Endothelial cell of umbilical vein (primary cell): Measurements from ENCODE around the gene CDK6. TPM values are rescaled to one million over a fixed set of nuclear protein-coding genes. Genes with fewer than 3 reads are reported as not detected.

Experiments
- BruUV-seq: library from RNA; stranded (reverse); fragments of 400-500 nt; replicated peaks from 2 replicates; lab custom pipeline; 2021; lab: Mats Ljungman, UMichigan
- CTCF ChIA-PET: fragments of 300-600, 350-600 bp; sonication (Branson Sonifier 250); formaldehyde crosslinking; loops from one replicate; lab custom pipeline; 2021; ENCODE audit warnings: antibody characterized with exemption, inconsistent platforms; lab: Charles Lee
- POLR2A ChIA-PET: fragments of 300-600, 350-600 bp; sonication (Branson Sonifier 250); formaldehyde crosslinking; loops from one replicate; lab custom pipeline; 2021; ENCODE audit warnings: antibody characterized with exemption, inconsistent platforms; lab: Charles Lee
- DNase-seq: peaks from one replicate; pipeline ENCODE4 v3.0.0-alpha.2; 2011; ENCODE audit warnings: low read depth, low spot score
- FAIRE-seq: peaks from 2 replicates; lab custom pipeline; 2011; peaks lifted over from hg19 to GRCh38; lab: Jason Lieb, UNC
- H2AFZ ChIP-seq: 2 replicates; pipeline ENCODE4 v1.6.0; 2012; ENCODE audit warnings: low read depth, low read length, control low read depth, inconsistent platforms
- H3K27ac ChIP-seq: 2 replicates; pipeline ENCODE4 v1.5.1; 2011; ENCODE audit warnings: low read depth, mild to moderate bottlenecking, control low read depth, low read length, moderate library complexity; ENCODE audit not compliant: insufficient read depth
- H3K27me3 ChIP-seq, 2 experiments: 2 replicates each; pipeline versions ENCODE4 v1.6.0 to v1.6.1; 2011; ENCODE audit warnings: low read length in 2 of 2, mixed read lengths in 1 of 2; ENCODE audit not compliant: control insufficient read depth in 2 of 2, insufficient read depth in 2 of 2
- H3K36me3 ChIP-seq, 2 experiments: 2 replicates in 1 of 2; 3 replicates in 1 of 2; pipeline ENCODE4 v1.5.1; 2011; ENCODE audit warnings: low read length in 2 of 2, mild to moderate bottlenecking in 1 of 2, moderate library complexity in 1 of 2; ENCODE audit not compliant: control insufficient read depth in 2 of 2, insufficient read depth in 2 of 2; ENCODE audit errors: extremely low read depth in 1 of 2
- H3K4me1 ChIP-seq: 3 replicates; pipeline ENCODE4 v1.5.1; 2011; ENCODE audit warnings: mild to moderate bottlenecking, low read length; ENCODE audit not compliant: control insufficient read depth, insufficient read depth; ENCODE audit errors: extremely low read depth
- H3K4me2 ChIP-seq: 2 replicates; pipeline ENCODE4 v1.6.1; 2011; ENCODE audit warnings: low read length, control low read depth, mixed read lengths; ENCODE audit not compliant: insufficient read depth
- H3K4me3 ChIP-seq, 3 experiments: fragments of 200-600 bp in 1 of 3; sonication (generic), shearing (Covaris generic) in 1 of 3; replicated peaks in 1 of 3; 2 replicates each; pipeline ENCODE4 v1.5.1; 2011 to 2016; ENCODE audit warnings: control low read depth in 3 of 3, low read length in 3 of 3, mild to moderate bottlenecking in 2 of 3, inconsistent platforms in 1 of 3, low read depth in 1 of 3, moderate library complexity in 1 of 3; ENCODE audit not compliant: insufficient read depth in 1 of 3
- H3K79me2 ChIP-seq: 2 replicates; pipeline ENCODE4 v1.6.0; 2012; ENCODE audit warnings: low read length, inconsistent platforms; ENCODE audit not compliant: control insufficient read depth, insufficient read depth
- H3K9ac ChIP-seq: replicated peaks from 2 replicates; pipeline ENCODE3; 2011; ENCODE audit warnings: low read length, control low read depth; ENCODE audit not compliant: insufficient read depth; ENCODE audit errors: extremely low read depth
- H3K9me1 ChIP-seq: replicated peaks from 3 replicates; pipeline ENCODE4 v1.6.0; 2011; ENCODE audit warnings: mild to moderate bottlenecking, low read length; ENCODE audit not compliant: control insufficient read depth, insufficient read depth; ENCODE audit errors: extremely low read depth
- H3K9me3 ChIP-seq: replicated peaks from 2 replicates; pipeline ENCODE4 v1.5.1; 2012; ENCODE audit warnings: low read length, inconsistent platforms; ENCODE audit not compliant: control insufficient read depth, insufficient read depth
- H4K20me1 ChIP-seq: replicated peaks from 2 replicates; pipeline ENCODE3; 2011; ENCODE audit warnings: mild to moderate bottlenecking, low read length; ENCODE audit not compliant: control insufficient read depth, insufficient read depth; ENCODE audit errors: extremely low read depth
- CTCF ChIP-seq, 2 donors: IDR thresholded peaks; 1 replicate in 1 of 2; 2 replicates in 1 of 2; pipeline ENCODE4 v1.5.1; 2011; ENCODE audit warnings: low read length in 2 of 2, mild to moderate bottlenecking in 2 of 2, moderate library complexity in 2 of 2, control low read depth in 1 of 2, inconsistent platforms in 1 of 2, low read depth in 1 of 2; ENCODE audit not compliant: insufficient read depth in 1 of 2; ENCODE audit errors: extremely low read depth in 1 of 2
- EZH2 ChIP-seq: IDR thresholded peaks from 2 replicates; pipeline ENCODE4 v1.6.1; 2012; ENCODE audit warnings: borderline replicate concordance, low read depth, mild to moderate bottlenecking, moderate library complexity, low read length, inconsistent platforms; ENCODE audit not compliant: severe bottlenecking
- FOS ChIP-seq: IDR thresholded peaks from 2 replicates; pipeline ENCODE4 v1.6.1; 2011; ENCODE audit warnings: mild to moderate bottlenecking, low read length, moderate library complexity, borderline replicate concordance; ENCODE audit not compliant: insufficient read depth
- GATA2 ChIP-seq: IDR thresholded peaks from 2 replicates; pipeline ENCODE4 v1.7.0; 2011; ENCODE audit warnings: low read depth, mild to moderate bottlenecking, moderate library complexity, mixed read lengths, low read length; ENCODE audit not compliant: insufficient read length, insufficient read depth
- JUN ChIP-seq: IDR thresholded peaks from 2 replicates; pipeline ENCODE4 v1.6.1; 2011; ENCODE audit warnings: borderline replicate concordance, low read depth; ENCODE audit not compliant: insufficient read length, insufficient read depth
- MAX ChIP-seq: IDR thresholded peaks from 2 replicates; pipeline ENCODE4 v1.6.1; 2011; ENCODE audit not compliant: insufficient read depth, insufficient read length
- MYC ChIP-seq: IDR thresholded peaks from one replicate; pipeline ENCODE4 v1.6.1; 2011; ENCODE audit warnings: mild to moderate bottlenecking, low read depth, low read length
- POLR2A ChIP-seq: IDR thresholded peaks from 2 replicates; pipeline ENCODE4 v1.6.1; 2012; ENCODE audit warnings: low read depth, mild to moderate bottlenecking, control low read depth, low read length
- POLR2AphosphoS5 ChIP-seq: IDR thresholded peaks from 2 replicates; pipeline ENCODE4 v1.6.1; 2012; ENCODE audit warnings: low read depth, mild to moderate bottlenecking, control low read depth, low read length, moderate library complexity; ENCODE audit not compliant: insufficient read depth
- dilution Hi-C: fragments of 300-500 bp; cut with MboI; formaldehyde crosslinking; loops from one replicate; pipeline ENCODE4 v1.15.0; 2019; ENCODE audit warnings: low sequenced_read_pairs; ENCODE audit not compliant: extremely low pct_ligation_motif_present
- intact Hi-C: fragments of 100-400 bp; cut with micrococcal nuclease; formaldehyde crosslinking; loops from one replicate; pipeline ENCODE4 v1.10.0; 2022
- polyA plus RNA-seq, 4 experiments: library from polyadenylated mRNA; depleted of rRNA in 3 of 4; stranded (reverse) in 3 of 4; unstranded in 1 of 4; fragments of >200 nt; gene quantifications; 2 replicates each; pipeline versions ENCODE4 v1.2.1 to v1.2.3, GENCODE V29; 2011 to 2012; ENCODE audit warnings: missing spikeins in 1 of 4
- total RNA-seq: library from RNA; stranded (reverse); gene quantifications from 2 replicates; pipeline ENCODE4 v1.2.3, GENCODE V29; 2021

The CDK6 gene
- total and polyA plus RNA-seq, 2 donors (not counting 3 experiments of a cell fraction or from before 2014, with no cell fraction given), result 6.0 to 28.2 TPM

GRCh38 chr7:92827464-92828120 is 8.8 kb downstream of the CDK6 start:
- Histone ChIP-seq H3K9me1 (no peaks in the 10 kb centered on the region), H3K4me2 (no peak overlapping the region), H3K27ac (no peak overlapping the region), H3K27me3 (no peaks in the 10 kb centered on the region), H2AFZ (no peak overlapping the region), H4K20me1 (no peaks in the 10 kb centered on the region), H3K9me3 (no peaks in the 10 kb centered on the region), H3K79me2 (peaks cover 62% of the 10 kb centered on the region), H3K4me1 (peaks cover 21% of the 10 kb centered on the region), H3K36me3 (no peaks in the 10 kb centered on the region), H3K9ac (no peak overlapping the region), H3K4me3 (no peak overlapping the region)
- CTCF ChIA-PET, result no interaction called here
- dilution Hi-C loops, result no loop called here
- POLR2A ChIA-PET, result no interaction called here
- intact Hi-C loops, result no loop called here
- BruUV-seq, result no TSS peak
- FAIRE-seq (no peak), DNase-seq (no peak)
- no peak for TF ChIP-seq POLR2A
- no peak for TF ChIP-seq JUN
- no peak for TF ChIP-seq EZH2
- no peak for TF ChIP-seq FOS
- no peak for TF ChIP-seq GATA2
- TF ChIP-seq MAX, result no peak
- no peak for TF ChIP-seq POLR2AphosphoS5
- no peak for TF ChIP-seq MYC
- TF ChIP-seq CTCF (IDR thresholded peaks at IDR 0.05; ENCODE audit: extremely low read depth in 1 of 2, insufficient read depth in 1 of 2, low read depth in 1 of 2, low read length in 2 of 2), result no peak
